Spleen (tissue), 7 donors: Measurements from ENCODE around the gene MAMDC4.

Experiments used
- CTCF ChIP-seq, 11 experiments: fragments of 200-600 bp in 7 of 11; fragments of 450-650 bp in 4 of 11; sonication (generic) in 4 of 11; IDR thresholded peaks in 8 of 11; conservative IDR thresholded peaks in 3 of 11; 1 replicate in 7 of 11; 2 replicates in 4 of 11; pipeline versions ENCODE4 v1.4.0 to v1.8.0; 2016 to 2021; ENCODE audit warnings: antibody characterized with exemption in 11 of 11, inconsistent platforms in 4 of 11, mild to moderate bottlenecking in 1 of 11
- POLR2A ChIP-seq, 3 donors: fragments of 450-650 bp; IDR thresholded peaks; one replicate each; pipeline ENCODE4 v1.5.1; 2017; ENCODE audit warnings: antibody characterized with exemption in 3 of 3, mild to moderate bottlenecking in 1 of 3
- POLR2AphosphoS5 ChIP-seq, 3 donors: sonication (generic); formaldehyde crosslinking; IDR thresholded peaks; one replicate each; pipeline ENCODE4 v1.5.1; 2017; ENCODE audit warnings: antibody characterized with exemption in 3 of 3
- donor health status: DM: no; HTN: no; CAD: no; lungs with moderate emphysema.
- donor health status: DM: no; HTN: no; CAD: no.
- donor health status: DM: no; HTN: no; CAD: no.

- no peak for TF ChIP-seq POLR2A (IDR thresholded peaks at IDR 0.05)
- no peak for TF ChIP-seq CTCF (IDR thresholded peaks at IDR 0.05 in 8 of 11, conservative IDR thresholded peaks at IDR 0.05 in 3 of 11)
- peak in 1 of 3 donors; percentile 32 for TF ChIP-seq POLR2AphosphoS5 (IDR thresholded peaks at IDR 0.05)
Measured at GRCh38 chr9:136899196-136899595, 47.0 kb downstream of the MAMDC4 start.
